ENCODE results near the gene LAMC3. TPM values are rescaled to one million over a fixed set of nuclear protein-coding genes. Genes with fewer than 3 reads are reported as not detected.

The LAMC3 gene
- total and polyA plus RNA-seq, 2 donors from 2014 or later: 13.4 to 13.8 TPM

- Histone ChIP-seq H3K4me1 (ENCODE audit: control insufficient read depth in 2 of 3, insufficient read depth in 2 of 3, low read depth in 1 of 3, low read length in 3 of 3) (no peaks in the 10 kb centered on the region), H3K4me3 (ENCODE audit: low read length in 3 of 3) (no peak overlapping the region), H3K27ac (ENCODE audit: low read depth in 2 of 2, low read length in 2 of 2) (no peak overlapping the region), H3K27me3 (ENCODE audit: control insufficient read depth, insufficient read depth, low read length) (no peaks in the 10 kb centered on the region), H3K9ac (ENCODE audit: low read length in 3 of 3) (no peak overlapping the region), H3K36me3 (ENCODE audit: control insufficient read depth in 2 of 3, insufficient read depth in 3 of 3, low read length in 3 of 3) (no peaks in the 10 kb centered on the region), H3K9me3 (ENCODE audit: control insufficient read depth in 2 of 3, insufficient read depth in 1 of 3, low read length in 3 of 3) (no peaks in the 10 kb centered on the region)
- intact Hi-C loops (cut with DNase I): no loop called here
- no peak for FAIRE-seq
- TF ChIP-seq CTCF (IDR thresholded peaks at IDR 0.05; ENCODE audit: borderline replicate concordance, extremely low read depth, insufficient read depth): no peak
- no peak for DNase-seq
Observed at GRCh38 chr9:131031642-131032005, 22.6 kb downstream of the LAMC3 start.

GRCh38 chr9:131032384-131032783 is 23.4 kb downstream of the LAMC3 start:
- Histone ChIP-seq H3K27me3 (ENCODE audit: control insufficient read depth, insufficient read depth, low read length) (no peaks in the 10 kb centered on the region), H3K4me1 (ENCODE audit: control insufficient read depth in 2 of 3, insufficient read depth in 2 of 3, low read depth in 1 of 3, low read length in 3 of 3) (no peaks in the 10 kb centered on the region), H3K4me3 (ENCODE audit: low read length in 3 of 3) (no peak overlapping the region), H3K36me3 (ENCODE audit: control insufficient read depth in 2 of 3, insufficient read depth in 3 of 3, low read length in 3 of 3) (no peaks in the 10 kb centered on the region), H3K27ac (ENCODE audit: low read depth in 2 of 2, low read length in 2 of 2) (no peak overlapping the region), H3K9me3 (ENCODE audit: control insufficient read depth in 2 of 3, insufficient read depth in 1 of 3, low read length in 3 of 3) (no peaks in the 10 kb centered on the region), H3K9ac (ENCODE audit: low read length in 3 of 3) (no peak overlapping the region)
- no peak for TF ChIP-seq CTCF (IDR thresholded peaks at IDR 0.05; ENCODE audit: borderline replicate concordance, extremely low read depth, insufficient read depth)
- DNase-seq: no peak
- intact Hi-C loops (cut with DNase I): no loop called here
- no peak for FAIRE-seq

- Histone ChIP-seq H3K36me3 (ENCODE audit: control insufficient read depth in 2 of 3, insufficient read depth in 3 of 3, low read length in 3 of 3) (no peaks in the 10 kb centered on the region), H3K9ac (ENCODE audit: low read length in 3 of 3) (no peak overlapping the region), H3K27me3 (ENCODE audit: control insufficient read depth, insufficient read depth, low read length) (no peaks in the 10 kb centered on the region), H3K4me1 (ENCODE audit: control insufficient read depth in 2 of 3, insufficient read depth in 2 of 3, low read depth in 1 of 3, low read length in 3 of 3) (peaks cover 0 to 2% (median 0%) of the 10 kb centered on the region in 3 donors), H3K9me3 (ENCODE audit: control insufficient read depth in 2 of 3, insufficient read depth in 1 of 3, low read length in 3 of 3) (no peaks in the 10 kb centered on the region), H3K4me3 (ENCODE audit: low read length in 3 of 3) (no peak overlapping the region), H3K27ac (ENCODE audit: low read depth in 2 of 2, low read length in 2 of 2) (no peak overlapping the region)
- intact Hi-C loops (cut with DNase I): no loop called here
- peak in 2 of 5 donors; percentile 43 to 69 for DNase-seq
- FAIRE-seq: no peak
- TF ChIP-seq CTCF (IDR thresholded peaks at IDR 0.05; ENCODE audit: borderline replicate concordance, extremely low read depth, insufficient read depth): no peak
Observed at GRCh38 chr9:131033269-131034224, 24.6 kb downstream of the LAMC3 start.

Data from kidney (tissue), 14 donors.